Forelimb muscle (tissue), 1 donor: ENCODE results near the gene NAP1L4. TPM values are rescaled to one million over a fixed set of nuclear protein-coding genes. Genes with fewer than 3 reads are reported as not detected.

Experiments
- DNase-seq: peaks from one replicate; pipeline ENCODE4 v3.0.0-alpha.2; 2013; ENCODE audit warnings: low read depth
- polyA plus RNA-seq: library from polyadenylated mRNA; unstranded; fragments of 120-200 nt; gene quantifications from one replicate; pipeline ENCODE4 v1.2.1, GENCODE V29; 2013; ENCODE audit not compliant: insufficient read length

Gene NAP1L4
- 110 TPM for polyA plus RNA-seq

- peak; percentile 94 for DNase-seq
These were observed at the start of gene NAP1L4 for GRCh38 chr11:2992234-2992996. Gene NAP1L4 (minus strand): TSS chr11:2992329. CDS start chr11:2979220, 13,109 bp downstream.

GRCh38 chr11:3040881-3041280 lies 48.8 kb upstream of the NAP1L4 start:
- no peak for DNase-seq

GRCh38 chr11:3037945-3038271 lies 45.8 kb upstream of the NAP1L4 start:
- no peak for DNase-seq

GRCh38 chr11:3037040-3037944 lies 45.2 kb upstream of the NAP1L4 start:
- no peak for DNase-seq

GRCh38 chr11:3036419-3036818 lies 44.3 kb upstream of the NAP1L4 start:
- DNase-seq, result no peak

GRCh38 chr11:3035333-3035732 lies 43.2 kb upstream of the NAP1L4 start:
- no peak for DNase-seq

- no peak for DNase-seq
These were observed 38.4 kb upstream of the NAP1L4 start for GRCh38 chr11:3030289-3031070.

GRCh38 chr11:3028813-3029212 lies 36.7 kb upstream of the NAP1L4 start:
- DNase-seq, result no peak

GRCh38 chr11:3026803-3027202 lies 34.7 kb upstream of the NAP1L4 start:
- no peak for DNase-seq

- no peak for DNase-seq
These were observed 30.9 kb upstream of the NAP1L4 start for GRCh38 chr11:3022982-3023381.

GRCh38 chr11:3022300-3022967 lies 30.3 kb upstream of the NAP1L4 start:
- no peak for DNase-seq

GRCh38 chr11:3021125-3021524 lies 29.0 kb upstream of the NAP1L4 start:
- DNase-seq, result no peak

GRCh38 chr11:3020011-3020410 lies 27.9 kb upstream of the NAP1L4 start:
- DNase-seq, result no peak

GRCh38 chr11:3018596-3018995 lies 26.5 kb upstream of the NAP1L4 start:
- DNase-seq, result no peak

GRCh38 chr11:3016861-3017260 lies 24.7 kb upstream of the NAP1L4 start:
- DNase-seq, result no peak

GRCh38 chr11:3015796-3016195 lies 23.7 kb upstream of the NAP1L4 start:
- DNase-seq, result no peak

- no peak for DNase-seq
These were observed 22.8 kb upstream of the NAP1L4 start for GRCh38 chr11:3014943-3015342.

GRCh38 chr11:3014057-3014938 lies 22.2 kb upstream of the NAP1L4 start:
- no peak for DNase-seq

GRCh38 chr11:3011891-3012885 lies 20.1 kb upstream of the NAP1L4 start:
- no peak for DNase-seq
